T-helper 2 cell (primary cell): ENCODE results near the gene ZDHHC1.
A peak's percentile ranks its signal among the peaks of the same experiment; 100 is the strongest.

ENCODE experiments used
- DNase-seq, 5 experiments: peaks; one replicate each; pipeline versions ENCODE4 v3.0.0 to v3.0.0-alpha.2; 2012 to 2022

Gene ZDHHC1

DNA sequence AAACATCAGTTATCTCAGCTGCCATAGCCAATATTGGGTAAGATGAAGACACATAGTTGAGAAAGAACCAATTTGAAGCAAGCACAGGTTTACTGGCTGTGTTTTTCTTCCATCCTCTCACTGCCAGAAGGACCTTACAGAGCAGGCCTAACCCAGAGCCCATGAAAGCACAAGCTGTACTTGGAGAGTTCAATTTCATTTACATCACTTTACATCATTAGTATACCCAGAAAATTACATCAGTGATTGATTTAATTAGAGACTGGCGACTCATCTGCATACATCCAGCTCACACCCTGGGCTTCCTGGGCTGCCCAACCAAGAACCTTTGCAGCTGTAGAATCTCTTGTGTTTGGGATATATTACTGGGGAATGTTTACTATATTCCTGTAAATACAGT is 66.0 kb downstream of the ZDHHC1 start:
- no peak for DNase-seq

GRCh38 chr16:67349172-67349571 is 67.1 kb downstream of the ZDHHC1 start:
- DNase-seq: peak in 1 of 5 experiments; percentile 32

DNA sequence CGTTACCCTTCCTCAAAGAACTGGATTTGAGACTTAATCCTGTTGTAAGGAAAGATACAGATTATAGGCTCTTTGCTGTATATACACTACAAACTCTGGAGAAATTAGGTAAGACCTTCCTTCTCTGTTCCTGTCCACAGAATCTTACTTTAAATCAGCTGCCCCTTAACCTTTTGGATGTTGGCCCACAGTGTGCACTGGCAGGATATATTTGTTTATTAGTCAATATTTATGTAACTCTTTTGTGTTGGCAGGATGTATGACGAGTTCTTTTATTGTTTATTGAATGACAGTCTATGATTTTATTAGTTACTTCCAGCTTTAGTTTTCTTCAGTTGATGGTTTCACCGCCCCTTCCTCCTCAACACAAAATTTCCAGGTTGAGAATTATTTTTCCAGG is 69.9 kb downstream of the ZDHHC1 start:
- DNase-seq: no peak

DNA sequence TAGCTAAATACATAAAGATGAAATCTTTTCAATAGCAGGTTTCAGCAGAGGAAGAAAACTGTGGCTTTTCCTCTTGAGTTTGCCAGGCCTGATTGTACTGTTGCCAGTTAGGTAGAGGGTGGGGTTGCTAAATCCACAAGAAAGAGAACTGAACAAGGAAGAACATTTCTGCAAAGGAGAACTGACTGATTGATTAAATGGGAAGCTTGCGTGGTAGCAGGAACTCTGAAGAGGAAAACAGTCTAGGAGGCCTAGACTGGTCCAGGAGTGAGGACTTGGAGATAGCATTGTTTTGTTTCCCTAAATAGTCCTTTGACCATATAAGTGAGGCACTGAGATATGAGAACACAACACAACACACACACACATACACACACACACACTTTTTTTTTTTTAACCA is 70.9 kb downstream of the ZDHHC1 start:
- DNase-seq: no peak
